DMS153 (cell line): ENCODE data around the gene UBR4.
"Not testable (repeated sequence)": the region's sequence is repeated elsewhere in the genome, so short reads cannot be mapped to it uniquely, and the experiment has no call there.

ENCODE experiments used
- DNase-seq: peaks from one replicate; lab custom pipeline; 2025; lab: John Stamatoyannopoulos, UW

Gene UBR4

GRCh38 chr1:19209990-19210771, at the start of gene UBR4:
UBR4 (minus strand) TSS chr1:19210266; CDS start chr1:19210248, 18 bp downstream.
- peak; percentile 93 for DNase-seq

- no peak for DNase-seq
Measured at GRCh38 chr1:19258353-19258752, 48.3 kb upstream of the UBR4 start.

GRCh38 chr1:19257178-19257914, 47.3 kb upstream of the UBR4 start:
- no peak for DNase-seq

GRCh38 chr1:19256301-19256700, 46.2 kb upstream of the UBR4 start:
- not testable (repeated sequence) for DNase-seq

- DNase-seq: no peak
Measured at GRCh38 chr1:19255288-19255687, 45.2 kb upstream of the UBR4 start.

- DNase-seq: no peak
Measured at GRCh38 chr1:19254416-19254815, 44.4 kb upstream of the UBR4 start.

- peak; percentile 53 for DNase-seq
Measured at GRCh38 chr1:19251305-19252196, 41.5 kb upstream of the UBR4 start, which contains the start of the genes EMC1 and MRTO4. EMC1 (minus strand) TSS chr1:19251524; CDS start chr1:19251509, 15 bp downstream. MRTO4 (plus strand) TSS chr1:19251805; CDS start chr1:19251836, 31 bp downstream.

GRCh38 chr1:19250629-19251304, 40.7 kb upstream of the UBR4 start:
- DNase-seq: no peak

GRCh38 chr1:19240673-19241538, 30.8 kb upstream of the UBR4 start:
- no peak for DNase-seq

GRCh38 chr1:19239876-19240275, 29.8 kb upstream of the UBR4 start:
- DNase-seq: no peak

GRCh38 chr1:19234224-19234623, 24.2 kb upstream of the UBR4 start:
- DNase-seq: no peak

GRCh38 chr1:19232524-19232846, 22.4 kb upstream of the UBR4 start:
- no peak for DNase-seq

- DNase-seq: not testable (repeated sequence)
Measured at GRCh38 chr1:19231736-19232523, 21.9 kb upstream of the UBR4 start.

- no peak for DNase-seq
Measured at GRCh38 chr1:19229828-19230325, 19.8 kb upstream of the UBR4 start.

- no peak for DNase-seq
Measured at GRCh38 chr1:19229229-19229628, 19.2 kb upstream of the UBR4 start.

- no peak for DNase-seq
Measured at GRCh38 chr1:19222979-19223824, 13.1 kb upstream of the UBR4 start.

GRCh38 chr1:19222573-19222972, 12.5 kb upstream of the UBR4 start:
- no peak for DNase-seq

- DNase-seq: no peak
Measured at GRCh38 chr1:19220991-19221390, 10.9 kb upstream of the UBR4 start.
